Neural progenitor cell (in vitro differentiated cells): Measurements from ENCODE around the gene PMF1. TPM values are rescaled to one million over a fixed set of nuclear protein-coding genes. Genes with fewer than 3 reads are reported as not detected.

Source experiments
- DNase-seq: peaks from one replicate; pipeline ENCODE4 v3.0.0-alpha.2; 2016; ENCODE audit warnings: low spot score
- H2AFZ ChIP-seq: fragments of 200-600 bp; sonication (generic); replicated peaks from 2 replicates; pipeline ENCODE4 v1.6.1; 2016; ENCODE audit warnings: antibody characterized with exemption
- H3F3A ChIP-seq: fragments of 200-600 bp; sonication (generic); 2 replicates; pipeline ENCODE4 v1.6.1; 2016; ENCODE audit warnings: antibody characterized with exemption, low read depth
- H3K27ac ChIP-seq: fragments of 200-600 bp; sonication (generic); 2 replicates; pipeline ENCODE4 v1.5.1; 2016; ENCODE audit warnings: mild to moderate bottlenecking
- H3K27me3 ChIP-seq: fragments of 200-600 bp; sonication (generic); 2 replicates; pipeline ENCODE4 v1.6.1; 2016; ENCODE audit warnings: mild to moderate bottlenecking, moderate library complexity
- H3K36me3 ChIP-seq: fragments of 200-600 bp; sonication (generic); 2 replicates; pipeline ENCODE4 v1.5.1; 2016
- H3K4me1 ChIP-seq: fragments of 200-600 bp; sonication (generic); 2 replicates; pipeline ENCODE4 v1.6.1; 2016; ENCODE audit warnings: mixed run types
- H3K4me2 ChIP-seq: fragments of 200-600 bp; sonication (generic); 2 replicates; pipeline ENCODE4 v1.6.1; 2016
- H3K4me3 ChIP-seq: fragments of 200-600 bp; sonication (generic); 2 replicates; pipeline ENCODE4 v1.5.1; 2016
- H3K79me2 ChIP-seq: fragments of 200-600 bp; sonication (generic); 2 replicates; pipeline ENCODE4 v1.6.1; 2016; ENCODE audit warnings: low read depth
- H3K9ac ChIP-seq: fragments of 200-600 bp; sonication (generic); 2 replicates; pipeline ENCODE4 v1.6.1; 2016
- H3K9me3 ChIP-seq: fragments of 200-600 bp; sonication (generic); 2 replicates; pipeline ENCODE4 v1.5.1; 2016; ENCODE audit warnings: low read depth
- H4K20me1 ChIP-seq: fragments of 200-600 bp; sonication (generic); 2 replicates; pipeline ENCODE4 v1.6.1; 2016; ENCODE audit warnings: low read depth
- H3K27ac Mint-ChIP-seq: 3 replicates; pipeline ENCODE4 v1.8.0; 2021; ENCODE audit warnings: mixed read lengths
- H3K27me3 Mint-ChIP-seq: 2 replicates; pipeline ENCODE4 v1.8.0; 2022; ENCODE audit warnings: low read depth, mild to moderate bottlenecking, inconsistent platforms, moderate library complexity, mixed read lengths; ENCODE audit not compliant: insufficient read depth
- H3K36me3 Mint-ChIP-seq: 3 replicates; pipeline ENCODE4 v1.8.0; 2021; ENCODE audit warnings: mixed read lengths
- H3K4me1 Mint-ChIP-seq: 3 replicates; pipeline ENCODE4 v1.8.0; 2021; ENCODE audit warnings: mixed read lengths
- H3K4me3 Mint-ChIP-seq: 3 replicates; pipeline ENCODE4 v1.8.0; 2021; ENCODE audit warnings: mild to moderate bottlenecking, moderate library complexity, mixed read lengths
- H3K9me3 Mint-ChIP-seq: 3 replicates; pipeline ENCODE4 v1.8.0; 2020; ENCODE audit warnings: mixed read lengths
- EZH2 ChIP-seq: fragments of 200-600 bp; sonication (generic); IDR thresholded peaks from 2 replicates; pipeline ENCODE4 v1.6.1; 2017; ENCODE audit warnings: antibody characterized with exemption, mild to moderate bottlenecking, moderate library complexity
- EZH2phosphoT487 ChIP-seq: fragments of 200-600 bp; sonication (generic); IDR thresholded peaks from 2 replicates; pipeline ENCODE4 v1.6.1; 2017; ENCODE audit warnings: antibody characterized with exemption
- small RNA-seq: library from RNA; depleted of rRNA; stranded (forward); fragments of <200 nt; gene quantifications from one replicate; pipeline ENCODE3, GENCODE V24; 2015
- total RNA-seq: library from RNA; depleted of rRNA; stranded (reverse); fragments of >200 nt; gene quantifications from 2 replicates; pipeline ENCODE4 v1.2.3, GENCODE V29; 2015; ENCODE audit warnings: low replicate concordance
- TF ChIP-seq, protein P1 (sequence below): fragments of 200-600 bp; sonication (generic); IDR thresholded peaks from 2 replicates; pipeline ENCODE4 v1.5.1; 2017; ENCODE audit warnings: antibody characterized with exemption, mild to moderate bottlenecking

PMF1 gene
- total RNA-seq, 1 donor from 2014 or later = 103 TPM

GRCh38 chr1:156285437-156285836 is 72.6 kb downstream of the PMF1 start:
- no peaks in the 10 kb centered on the region for H3K9me3 ChIP-seq
- H3K36me3 Mint-ChIP-seq = no peaks in the 10 kb centered on the region
- H2AFZ ChIP-seq = no peak overlapping the region
- no peak overlapping the region for H3K27ac ChIP-seq
- peaks cover 16% of the 10 kb centered on the region for H4K20me1 ChIP-seq
- H3F3A ChIP-seq = no peaks in the 10 kb centered on the region
- no peaks in the 10 kb centered on the region for H3K36me3 ChIP-seq
- TF ChIP-seq, protein P1, sequence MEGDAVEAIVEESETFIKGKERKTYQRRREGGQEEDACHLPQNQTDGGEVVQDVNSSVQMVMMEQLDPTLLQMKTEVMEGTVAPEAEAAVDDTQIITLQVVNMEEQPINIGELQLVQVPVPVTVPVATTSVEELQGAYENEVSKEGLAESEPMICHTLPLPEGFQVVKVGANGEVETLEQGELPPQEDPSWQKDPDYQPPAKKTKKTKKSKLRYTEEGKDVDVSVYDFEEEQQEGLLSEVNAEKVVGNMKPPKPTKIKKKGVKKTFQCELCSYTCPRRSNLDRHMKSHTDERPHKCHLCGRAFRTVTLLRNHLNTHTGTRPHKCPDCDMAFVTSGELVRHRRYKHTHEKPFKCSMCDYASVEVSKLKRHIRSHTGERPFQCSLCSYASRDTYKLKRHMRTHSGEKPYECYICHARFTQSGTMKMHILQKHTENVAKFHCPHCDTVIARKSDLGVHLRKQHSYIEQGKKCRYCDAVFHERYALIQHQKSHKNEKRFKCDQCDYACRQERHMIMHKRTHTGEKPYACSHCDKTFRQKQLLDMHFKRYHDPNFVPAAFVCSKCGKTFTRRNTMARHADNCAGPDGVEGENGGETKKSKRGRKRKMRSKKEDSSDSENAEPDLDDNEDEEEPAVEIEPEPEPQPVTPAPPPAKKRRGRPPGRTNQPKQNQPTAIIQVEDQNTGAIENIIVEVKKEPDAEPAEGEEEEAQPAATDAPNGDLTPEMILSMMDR = no peak
- TF ChIP-seq EZH2 (no peak), EZH2phosphoT487 (no peak)
- H3K9me3 Mint-ChIP-seq = no peaks in the 10 kb centered on the region
- H3K79me2 ChIP-seq = peaks cover 25% of the 10 kb centered on the region
- H3K27me3 ChIP-seq = no peaks in the 10 kb centered on the region
- peaks cover 2% of the 10 kb centered on the region for H3K27me3 Mint-ChIP-seq
- no peak overlapping the region for H3K4me3 ChIP-seq
- H3K4me1 ChIP-seq = peaks cover 14% of the 10 kb centered on the region
- H3K4me3 Mint-ChIP-seq = no peak overlapping the region
- no peak overlapping the region for H3K4me2 ChIP-seq
- H3K4me1 Mint-ChIP-seq = peaks cover 20% of the 10 kb centered on the region
- no peak for DNase-seq
- no peak overlapping the region for H3K27ac Mint-ChIP-seq
- H3K9ac ChIP-seq = no peak overlapping the region

GRCh38 chr1:156286061-156286460 is 73.3 kb downstream of the PMF1 start:
- TF ChIP-seq, protein P1 = no peak
- TF ChIP-seq EZH2 = no peak
- TF ChIP-seq EZH2phosphoT487 = no peak
- Histone ChIP-seq H3K4me3 (no peak overlapping the region), H3K36me3 (no peaks in the 10 kb centered on the region), H3K27ac (no peak overlapping the region), H2AFZ (no peak overlapping the region), H4K20me1 (peaks cover 10% of the 10 kb centered on the region), H3K79me2 (peaks cover 19% of the 10 kb centered on the region), H3K9ac (no peak overlapping the region), H3K27me3 (no peaks in the 10 kb centered on the region), H3K9me3 (no peaks in the 10 kb centered on the region), H3K4me1 (peaks cover 12% of the 10 kb centered on the region), H3K4me2 (no peak overlapping the region), H3F3A (no peaks in the 10 kb centered on the region)
- DNase-seq = no peak
- Mint-ChIP-seq H3K27ac (no peak overlapping the region), H3K36me3 (no peaks in the 10 kb centered on the region), H3K4me1 (peaks cover 19% of the 10 kb centered on the region), H3K9me3 (no peaks in the 10 kb centered on the region), H3K27me3 (peaks cover 2% of the 10 kb centered on the region), H3K4me3 (no peak overlapping the region)

Small RNAs within 50 kb of the gene (small RNA-seq; reads per million reads assigned to genes)
- gene RF00568 = not detected

Other genes starting within 250 kb of the PMF1 start
- 79.7 and 108 TPM in 2 replicates for gene ARHGEF2, start 234.5 kb upstream of the PMF1 start, total RNA-seq
- 293 and 314 TPM in 2 replicates for gene SSR2, start 192.1 kb upstream of the PMF1 start, total RNA-seq
- 43.7 and 64.9 TPM in 2 replicates for gene UBQLN4, start 159.2 kb upstream of the PMF1 start, total RNA-seq
- gene LAMTOR2, start 158.2 kb upstream of the PMF1 start, total RNA-seq = 29.4 and 50.6 TPM in 2 replicates
- 2.4 and 7.7 TPM in 2 replicates for gene RAB25, start 151.8 kb upstream of the PMF1 start, total RNA-seq
- gene MEX3A, start 130.5 kb upstream of the PMF1 start, total RNA-seq = 32.2 and 62.6 TPM in 2 replicates
- gene LMNA, start 98.3 kb upstream of the PMF1 start, total RNA-seq = 20.5 and 35.8 TPM in 2 replicates
- gene SEMA4A, start 59.4 kb upstream of the PMF1 start, total RNA-seq = 0.69 and 1.8 TPM in 2 replicates
- 4.6 and 9.4 TPM in 2 replicates for gene SLC25A44, start 18.9 kb upstream of the PMF1 start, total RNA-seq
- gene BGLAP, start 29.2 kb downstream of the PMF1 start, total RNA-seq = 0.22 and 0.40 TPM in 2 replicates
- gene PAQR6, start 35.0 kb downstream of the PMF1 start, total RNA-seq = 5.0 and 8.5 TPM in 2 replicates
- gene SMG5, start 69.8 kb downstream of the PMF1 start, total RNA-seq = 45.9 and 84.5 TPM in 2 replicates
- 1.7 and 3.2 TPM in 2 replicates for gene TMEM79, start 71.3 kb downstream of the PMF1 start, total RNA-seq
- gene GLMP, start 82.7 kb downstream of the PMF1 start, total RNA-seq = 38.7 and 52.3 TPM in 2 replicates
- 0.34 TPM in 1 of 2 replicates, not detected in the other for gene VHLL, start 86.3 kb downstream of the PMF1 start, total RNA-seq
- 434 and 523 TPM in 2 replicates for gene CCT3, start 125.3 kb downstream of the PMF1 start, total RNA-seq
- 0.87 TPM in 1 of 2 replicates, not detected in the other for gene TSACC, start 125.5 kb downstream of the PMF1 start, total RNA-seq
- not detected in 2 replicates for gene RHBG, start 156.2 kb downstream of the PMF1 start, total RNA-seq